HG03139 (cell line): Measurements from ENCODE around the gene ZNF76.

ENCODE experiments used
- ATAC-seq: cut with Tn5 transposase; IDR thresholded peaks from one replicate; pipeline ENCODE4 v1.9.1; 2021; ENCODE audit not compliant: unreplicated experiment

The ZNF76 gene

GRCh38 chr6:35265523-35265922, 6.0 kb downstream of the ZNF76 start:
- ATAC-seq: no peak

GRCh38 chr6:35267446-35267845, 7.9 kb downstream of the ZNF76 start:
- ATAC-seq: no peak

- no peak for ATAC-seq
Observed at GRCh38 chr6:35267897-35268296, 8.4 kb downstream of the ZNF76 start.

- ATAC-seq: no peak
Observed at GRCh38 chr6:35272005-35272404, 12.5 kb downstream of the ZNF76 start.

GRCh38 chr6:35273822-35274559, 14.5 kb downstream of the ZNF76 start:
- no peak for ATAC-seq

GRCh38 chr6:35275744-35276260, 16.3 kb downstream of the ZNF76 start:
- ATAC-seq: no peak

- no peak for ATAC-seq
Observed at GRCh38 chr6:35278708-35279107, 19.2 kb downstream of the ZNF76 start.

- ATAC-seq: no peak
Observed at GRCh38 chr6:35280903-35281302, 21.4 kb downstream of the ZNF76 start.

- no peak for ATAC-seq
Observed at GRCh38 chr6:35282472-35282871, 22.9 kb downstream of the ZNF76 start.

GRCh38 chr6:35283361-35283760, 23.8 kb downstream of the ZNF76 start:
- ATAC-seq: no peak

GRCh38 chr6:35287671-35288396, 28.3 kb downstream of the ZNF76 start:
- ATAC-seq: no peak

- no peak for ATAC-seq
Observed at GRCh38 chr6:35288834-35289233, 29.3 kb downstream of the ZNF76 start.

GRCh38 chr6:35291491-35291890, 32.0 kb downstream of the ZNF76 start:
- ATAC-seq: no peak

GRCh38 chr6:35292494-35292893, 33.0 kb downstream of the ZNF76 start:
- no peak for ATAC-seq

GRCh38 chr6:35293681-35294080, 34.1 kb downstream of the ZNF76 start:
- no peak for ATAC-seq

- no peak for ATAC-seq
Observed at GRCh38 chr6:35294308-35294945, 34.9 kb downstream of the ZNF76 start.

- no peak for ATAC-seq
Observed at GRCh38 chr6:35295036-35295435, 35.5 kb downstream of the ZNF76 start.

- no peak for ATAC-seq
Observed at GRCh38 chr6:35295521-35296315, 36.2 kb downstream of the ZNF76 start.

- ATAC-seq: no peak
Observed at GRCh38 chr6:35296931-35297600, 37.5 kb downstream of the ZNF76 start.
